Measurements from ENCODE around the gene LRMDA.

LRMDA gene

DNA sequence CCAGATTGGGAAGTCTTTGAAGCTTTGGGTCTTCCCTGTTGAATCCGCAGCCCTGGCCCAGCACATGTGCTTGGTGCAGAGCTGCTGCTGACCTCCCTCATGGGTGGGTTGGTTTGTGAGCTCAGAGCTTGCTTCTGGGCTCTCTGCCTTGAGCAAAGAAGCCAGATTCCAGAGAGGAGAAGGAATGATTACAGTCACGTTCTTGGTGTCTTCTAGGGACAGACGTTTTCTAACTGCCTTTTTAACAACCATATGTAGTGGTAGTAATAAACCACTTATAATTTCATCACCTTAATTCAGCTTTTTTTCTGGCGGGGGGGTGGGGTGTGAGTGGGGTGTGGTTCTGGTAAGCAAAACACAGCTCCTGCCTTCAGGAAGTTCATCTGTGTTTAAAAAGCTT is 39.5 kb downstream of the LRMDA start:
- DNase-seq (ENCODE audit: low read depth in 2 of 2, low spot score in 1 of 2), result no peak

DNA sequence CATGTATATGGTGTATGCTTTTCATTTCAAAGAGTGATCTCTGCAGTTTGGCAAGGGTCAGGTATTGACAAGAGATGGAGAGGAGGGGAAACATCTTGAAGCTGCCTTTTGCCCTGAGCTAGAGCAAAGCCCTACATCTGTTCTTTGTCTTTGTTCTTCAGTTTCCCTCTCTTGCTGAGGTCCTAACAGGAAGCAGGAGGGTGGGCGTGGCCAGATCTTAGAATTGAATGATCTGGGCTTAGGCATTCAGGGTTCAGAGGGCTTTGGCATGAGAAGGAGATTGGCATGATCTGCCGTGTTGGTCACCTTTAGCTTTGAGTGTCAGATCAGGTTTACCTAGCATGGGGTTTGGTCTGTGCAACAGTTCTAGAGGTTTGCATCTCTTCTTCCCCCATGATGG is 41.3 kb downstream of the LRMDA start:
- DNase-seq (ENCODE audit: low read depth in 2 of 2, low spot score in 1 of 2), result no peak

DNA sequence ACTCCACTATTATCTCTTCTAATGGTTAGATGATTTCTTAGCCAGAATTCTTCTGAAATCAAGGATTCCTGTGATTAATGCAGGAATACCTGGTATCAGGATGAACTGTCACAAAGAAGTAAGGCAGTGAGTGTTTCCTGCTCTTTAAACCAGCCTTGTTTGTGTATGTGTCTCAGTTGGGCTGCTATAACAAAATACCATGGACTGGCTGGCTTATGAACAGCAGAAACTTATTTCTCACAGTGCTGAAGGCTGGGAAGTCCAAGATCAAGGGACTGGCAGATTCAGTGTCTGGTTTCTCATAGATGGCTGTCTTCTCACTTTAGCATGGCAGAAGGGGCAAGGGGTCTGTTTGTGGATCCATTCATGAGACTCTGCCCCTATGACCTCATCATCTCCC is 42.7 kb downstream of the LRMDA start:
- no peak for DNase-seq (ENCODE audit: low read depth in 2 of 2, low spot score in 1 of 2)

DNA sequence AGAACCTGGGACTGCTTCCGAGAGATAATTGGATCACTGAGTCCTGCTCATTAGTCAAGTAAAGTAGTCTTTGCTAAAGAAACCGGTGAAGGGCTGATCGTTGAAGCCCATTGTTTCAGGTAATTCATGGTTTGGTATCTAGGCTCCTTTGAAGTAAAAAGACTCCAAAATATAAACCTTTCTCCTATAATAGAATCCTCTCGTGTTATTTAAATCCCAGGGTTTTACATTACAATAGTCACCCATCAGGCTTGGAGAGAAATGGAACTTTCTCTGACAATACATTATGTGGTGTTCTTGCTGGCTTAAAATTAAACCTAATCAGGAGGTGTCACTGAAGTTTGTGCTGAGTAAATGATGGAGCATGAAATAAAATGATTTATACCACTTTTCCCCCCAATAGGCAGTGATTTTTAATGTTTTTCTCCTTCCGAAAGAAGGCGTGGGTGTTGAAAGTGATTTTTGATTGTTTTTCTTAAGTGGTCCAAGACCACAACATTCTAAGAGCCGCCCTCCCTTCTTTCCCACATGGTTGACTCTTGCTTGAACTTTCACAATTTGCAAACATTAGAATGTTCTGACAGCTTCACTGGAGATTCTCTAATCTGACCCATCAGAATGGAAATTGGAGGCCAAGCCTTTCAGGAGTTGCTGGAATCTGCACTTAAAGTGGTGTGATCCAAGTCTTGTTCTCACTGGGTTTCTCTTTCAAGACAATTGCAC is 44.2 kb downstream of the LRMDA start:
- no peak for DNase-seq (ENCODE audit: low read depth in 2 of 2, low spot score in 1 of 2)

DNA sequence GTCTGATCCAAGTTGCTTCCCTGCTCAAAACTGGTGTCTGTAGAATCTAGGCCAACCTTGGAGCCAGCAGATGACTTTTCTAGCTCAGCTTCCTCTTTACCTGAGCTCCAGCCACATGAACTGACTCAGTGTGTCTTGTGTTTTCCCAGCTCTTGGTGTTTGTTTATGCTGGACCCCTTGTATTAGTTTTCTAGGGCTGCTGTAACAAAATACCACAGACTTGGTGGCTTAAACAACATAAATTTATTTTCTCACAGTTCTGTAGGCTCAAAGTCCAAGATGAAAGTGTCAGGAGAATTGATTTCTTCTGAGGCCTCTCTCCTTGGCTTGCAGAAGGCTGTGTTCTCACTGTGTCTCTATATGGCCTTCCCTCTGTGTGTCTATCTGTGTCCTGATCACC is 45.1 kb downstream of the LRMDA start:
- no peak for DNase-seq (ENCODE audit: low read depth in 2 of 2, low spot score in 1 of 2)

DNA sequence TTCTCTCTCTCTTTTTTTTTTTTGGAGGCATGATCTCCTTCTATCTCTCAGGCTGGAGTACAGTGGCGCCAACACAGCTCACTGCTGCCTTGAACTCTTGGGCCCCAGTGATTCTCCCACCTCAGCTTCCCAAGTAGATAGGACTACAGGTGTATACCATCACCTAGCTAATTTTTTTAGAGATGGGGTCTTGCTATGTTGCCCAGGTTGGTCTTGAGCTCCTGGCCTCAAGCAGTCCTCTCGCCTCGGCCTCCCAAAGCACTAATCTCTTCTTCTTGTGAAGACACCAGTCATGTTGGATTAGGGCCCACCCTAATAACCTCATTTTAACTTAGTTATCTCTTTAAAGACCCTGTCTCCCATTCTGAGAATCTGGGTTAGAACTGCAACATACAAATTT is 45.6 kb downstream of the LRMDA start:
- no peak for DNase-seq (ENCODE audit: low read depth in 2 of 2, low spot score in 1 of 2)

DNA sequence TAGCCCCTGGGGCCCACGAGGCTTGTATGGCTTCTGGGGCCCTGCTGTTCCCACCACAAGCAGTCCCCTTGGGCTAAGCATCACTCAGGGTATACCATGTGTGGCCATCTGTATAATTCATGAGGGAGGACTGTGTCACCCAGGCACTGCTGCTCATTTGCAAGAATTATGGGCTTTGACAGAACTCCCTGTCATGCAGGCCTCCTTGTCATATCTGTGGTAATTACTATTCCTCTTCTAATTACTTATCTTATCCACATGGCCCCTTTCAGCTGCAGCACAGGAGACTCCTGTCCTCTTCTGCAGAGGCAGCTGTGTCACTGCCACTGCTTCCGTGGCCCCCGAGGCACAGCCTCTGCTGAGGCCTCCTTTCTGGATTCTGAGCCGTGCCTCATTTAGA is 46.3 kb downstream of the LRMDA start:
- no peak for DNase-seq (ENCODE audit: low read depth in 2 of 2, low spot score in 1 of 2)

DNA sequence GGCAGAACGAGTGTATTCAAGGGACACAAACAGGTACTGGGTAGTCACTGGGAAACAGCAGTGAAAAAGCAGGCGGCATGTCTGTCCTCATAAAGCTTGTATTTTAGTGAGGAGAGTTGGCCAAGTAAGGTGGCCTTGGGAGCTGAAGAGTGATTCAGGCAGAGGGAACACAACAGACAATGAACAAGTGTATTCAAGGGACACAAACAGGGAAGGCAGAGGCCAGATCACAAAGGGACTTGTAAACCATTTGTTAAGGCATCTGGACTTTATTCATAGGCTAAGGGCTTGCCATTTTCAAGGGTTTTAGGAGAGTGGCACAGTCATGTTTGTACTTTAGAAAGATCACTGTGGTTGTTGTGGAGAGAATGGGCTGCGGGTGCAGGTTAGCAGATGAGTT is 49.0 kb downstream of the LRMDA start:
- DNase-seq (ENCODE audit: low read depth in 2 of 2, low spot score in 1 of 2), result no peak

DNA sequence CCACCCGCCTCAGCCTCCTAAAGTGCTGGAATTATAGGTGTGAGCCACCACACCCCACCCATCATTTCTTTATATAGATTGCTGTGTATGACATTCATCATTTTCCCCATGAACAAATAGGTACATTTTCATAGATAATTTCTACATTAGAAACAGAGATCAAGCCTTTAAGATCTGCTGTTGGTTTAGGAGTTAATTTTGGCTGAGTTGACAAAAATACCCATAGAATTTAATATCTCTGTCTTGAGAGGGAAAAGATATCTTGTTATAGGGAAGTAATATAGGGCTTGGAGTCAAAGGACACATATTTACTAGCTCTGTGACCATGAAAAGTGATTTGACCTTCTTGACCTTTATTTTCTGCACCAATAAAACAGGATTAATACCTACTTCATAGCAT is 51.8 kb downstream of the LRMDA start:
- no peak for DNase-seq (ENCODE audit: low read depth in 2 of 2, low spot score in 1 of 2)

DNA sequence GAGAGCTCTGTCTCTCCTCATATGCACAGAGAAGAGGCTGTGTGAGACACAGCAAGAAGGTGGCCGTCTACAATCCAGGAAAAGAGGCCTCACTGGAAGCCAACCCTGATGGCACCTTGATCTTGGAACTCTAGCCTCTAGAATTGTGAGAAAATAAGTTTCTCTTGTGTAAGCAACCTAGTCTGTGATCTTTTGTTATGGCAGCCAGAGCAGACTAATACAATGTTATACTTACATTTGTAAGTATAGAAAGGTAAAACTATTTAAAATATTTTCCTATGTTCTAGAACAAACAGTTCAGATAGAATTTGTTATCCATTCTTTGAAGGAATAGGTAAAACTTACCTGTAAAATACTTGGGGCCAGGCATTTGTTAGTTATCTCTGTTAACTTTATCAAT is 53.3 kb downstream of the LRMDA start:
- no peak for DNase-seq (ENCODE audit: low read depth in 2 of 2, low spot score in 1 of 2)

DNA sequence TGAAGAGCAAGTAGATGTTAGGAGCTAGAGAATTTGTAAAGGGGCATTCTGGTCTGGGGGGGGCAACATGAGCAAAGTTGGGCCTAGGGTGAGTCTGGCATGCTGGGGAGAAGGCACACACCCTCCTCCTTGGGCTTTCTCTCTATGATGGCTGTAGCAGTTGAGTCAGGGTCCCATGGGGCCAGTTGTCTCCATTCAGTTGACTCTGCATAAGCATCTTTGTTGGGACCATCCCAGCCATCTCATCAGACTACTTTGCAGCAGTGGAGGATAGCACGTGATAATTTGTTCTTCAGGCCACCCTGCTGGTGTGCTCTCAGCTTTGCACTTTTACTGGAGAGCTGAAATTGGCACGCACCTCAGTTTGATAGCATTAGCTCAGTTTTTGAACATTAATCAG is 55.2 kb downstream of the LRMDA start:
- DNase-seq (ENCODE audit: low read depth in 2 of 2, low spot score in 1 of 2), result no peak

DNA sequence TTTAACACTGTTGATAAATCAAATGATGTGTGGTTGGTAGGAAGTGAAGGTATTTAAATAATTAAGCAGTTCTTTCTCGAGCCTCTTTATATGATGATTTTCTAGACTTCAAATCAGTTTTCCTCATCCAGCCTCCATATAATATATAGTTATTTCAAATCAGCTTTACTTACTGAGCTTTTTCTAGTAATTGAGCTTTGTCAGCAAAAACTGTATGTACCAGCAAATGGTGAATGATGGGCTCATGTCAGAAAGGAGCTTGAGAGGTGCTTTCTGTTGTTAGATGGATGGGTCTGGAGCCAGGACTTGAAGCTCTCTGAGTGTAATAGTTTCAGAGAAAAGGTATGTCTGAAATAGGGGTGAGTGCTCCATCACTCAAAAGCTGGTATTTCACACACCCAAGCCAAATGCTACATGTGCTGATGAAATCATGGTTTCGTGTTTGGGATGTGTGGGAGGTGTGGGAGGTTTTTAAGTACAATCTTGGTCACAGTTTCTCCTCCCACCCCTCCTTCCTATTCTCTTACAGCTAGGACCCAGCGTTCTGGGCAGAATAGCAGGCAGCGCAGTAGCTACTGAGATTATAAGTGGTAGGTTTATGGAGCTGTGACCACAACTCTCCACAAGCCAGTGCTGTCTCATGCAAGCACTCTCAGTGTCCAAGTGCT is 55.8 kb downstream of the LRMDA start:
- DNase-seq (ENCODE audit: low read depth in 2 of 2, low spot score in 1 of 2), result no peak

DNA sequence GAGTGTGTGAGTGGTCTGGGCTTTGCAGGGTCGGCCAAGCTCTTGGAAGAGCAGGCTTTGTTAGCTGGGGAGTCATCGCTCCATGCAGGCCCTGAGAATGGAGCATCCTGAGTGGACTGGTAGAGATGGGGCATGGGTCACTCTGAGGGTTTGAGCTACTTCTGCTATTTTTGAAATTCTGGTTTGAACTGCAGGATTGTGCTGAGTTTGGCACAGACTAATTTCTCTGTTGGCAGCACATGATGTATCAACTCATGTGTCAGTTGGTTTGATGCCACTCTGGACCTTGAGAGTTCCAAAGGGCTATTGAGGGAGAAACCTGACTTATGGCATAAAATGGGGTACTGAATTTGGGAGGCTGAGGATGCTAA is 56.3 kb downstream of the LRMDA start:
- no peak for DNase-seq (ENCODE audit: low read depth in 2 of 2, low spot score in 1 of 2)

DNA sequence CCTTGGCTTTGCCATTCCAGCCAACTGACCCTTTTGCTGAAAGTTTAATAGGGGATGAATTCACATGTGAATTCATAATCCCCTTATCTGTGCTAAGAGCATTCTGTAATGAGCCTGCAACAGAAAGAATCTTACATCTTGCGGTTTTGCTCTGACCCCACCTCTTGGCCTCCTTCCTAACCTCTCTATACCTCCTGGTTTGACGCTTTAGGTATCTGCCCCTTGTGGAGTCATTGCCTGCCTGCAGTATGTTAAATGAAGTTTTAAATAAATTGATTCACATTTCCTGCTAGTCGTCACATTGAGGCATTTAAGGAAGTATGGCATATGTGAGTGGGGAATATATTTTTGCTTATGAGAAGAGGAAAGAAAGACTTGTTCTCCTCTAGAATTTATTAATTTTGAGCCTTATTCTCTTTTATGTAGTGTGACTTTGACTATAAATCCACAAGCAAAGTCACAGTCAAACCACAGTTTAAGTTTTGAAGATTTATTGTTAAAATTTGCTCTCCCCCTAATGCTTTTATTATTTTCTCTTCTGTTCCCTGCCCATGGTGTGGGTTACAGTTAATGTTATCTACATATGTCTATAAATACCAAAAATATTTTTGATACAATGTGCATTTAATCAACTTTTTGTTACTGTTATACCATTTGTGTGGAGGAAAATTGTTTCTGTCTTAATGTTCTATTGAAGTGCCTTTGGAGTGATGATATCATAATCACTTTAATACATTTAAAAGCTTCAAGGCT is 60.9 kb downstream of the LRMDA start:
- DNase-seq (ENCODE audit: low read depth in 2 of 2, low spot score in 1 of 2), result no peak

DNA sequence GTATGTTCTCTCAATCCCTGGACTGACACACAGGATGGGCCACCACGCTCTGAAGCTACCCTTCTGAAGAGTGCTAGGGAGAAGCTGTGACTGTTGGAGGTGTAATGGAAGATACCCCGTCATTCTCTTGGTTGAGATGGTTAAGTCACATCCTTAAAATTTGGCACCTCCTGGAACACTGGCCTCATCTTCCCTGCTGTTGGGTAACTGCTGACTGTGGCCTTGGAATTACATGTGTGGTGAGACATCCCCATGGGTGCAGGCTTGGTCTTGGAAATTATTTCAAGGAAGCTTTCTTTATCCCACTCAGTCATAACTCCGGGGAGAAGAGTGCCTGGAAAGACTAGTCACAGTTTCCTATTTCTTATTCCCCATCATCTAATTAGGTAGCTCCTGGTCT is 62.0 kb downstream of the LRMDA start:
- no peak for DNase-seq (ENCODE audit: low read depth in 2 of 2, low spot score in 1 of 2)

DNA sequence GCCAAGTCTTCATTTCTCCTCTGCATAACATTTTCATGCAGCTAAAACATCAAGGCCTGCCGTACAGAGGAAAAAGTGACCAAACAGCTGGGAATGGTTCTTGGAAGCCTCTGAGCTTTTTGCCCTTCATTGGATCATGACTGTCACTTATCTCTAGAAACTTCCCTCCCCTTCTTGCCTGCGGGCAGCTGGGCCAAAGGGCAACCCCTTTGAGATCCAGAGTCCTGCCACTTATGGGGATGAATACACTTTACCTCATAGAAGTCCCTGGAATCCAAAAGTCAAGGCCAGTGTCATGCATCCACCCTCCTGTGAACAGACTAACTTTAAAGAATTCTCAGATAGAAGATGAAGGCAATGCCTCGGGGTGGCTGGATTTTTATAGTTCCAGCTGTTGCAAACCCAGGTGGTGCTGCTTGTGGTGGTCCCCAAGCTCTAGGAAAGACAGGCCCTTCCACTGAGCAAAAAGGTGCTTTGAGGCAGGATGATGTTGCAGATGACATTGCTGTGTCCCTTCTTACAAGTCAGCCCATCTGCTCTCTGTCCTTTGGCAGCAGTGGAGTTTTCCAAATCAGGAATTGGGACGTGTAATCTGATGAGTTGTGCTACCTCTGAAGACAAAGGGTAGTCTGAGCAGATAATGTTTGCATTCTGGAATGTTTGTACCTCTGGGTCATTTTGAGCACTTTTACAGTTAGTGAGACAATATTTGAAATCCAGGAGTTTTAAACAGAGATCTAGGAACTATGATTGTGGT is 64.2 kb downstream of the LRMDA start:
- no peak for DNase-seq (ENCODE audit: low read depth in 2 of 2, low spot score in 1 of 2)

DNA sequence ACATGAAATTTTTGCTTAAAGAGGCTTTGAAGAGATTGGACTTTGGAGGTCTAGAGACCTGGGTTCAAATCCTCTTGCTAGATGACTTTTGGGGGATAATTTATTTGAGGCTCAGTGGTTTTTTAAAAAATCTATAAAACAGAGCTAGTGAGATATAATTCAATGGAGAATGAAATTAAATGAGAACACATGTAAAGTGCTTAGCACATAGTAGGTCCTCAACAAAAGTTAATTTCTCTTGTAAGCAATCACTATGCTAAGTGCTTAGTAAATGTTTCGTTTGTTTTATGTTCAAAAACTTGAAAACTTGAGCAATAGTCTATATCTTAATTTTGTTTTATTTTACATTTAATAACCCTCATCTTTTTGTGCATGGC is 64.8 kb downstream of the LRMDA start:
- no peak for DNase-seq (ENCODE audit: low read depth in 2 of 2, low spot score in 1 of 2)

DNA sequence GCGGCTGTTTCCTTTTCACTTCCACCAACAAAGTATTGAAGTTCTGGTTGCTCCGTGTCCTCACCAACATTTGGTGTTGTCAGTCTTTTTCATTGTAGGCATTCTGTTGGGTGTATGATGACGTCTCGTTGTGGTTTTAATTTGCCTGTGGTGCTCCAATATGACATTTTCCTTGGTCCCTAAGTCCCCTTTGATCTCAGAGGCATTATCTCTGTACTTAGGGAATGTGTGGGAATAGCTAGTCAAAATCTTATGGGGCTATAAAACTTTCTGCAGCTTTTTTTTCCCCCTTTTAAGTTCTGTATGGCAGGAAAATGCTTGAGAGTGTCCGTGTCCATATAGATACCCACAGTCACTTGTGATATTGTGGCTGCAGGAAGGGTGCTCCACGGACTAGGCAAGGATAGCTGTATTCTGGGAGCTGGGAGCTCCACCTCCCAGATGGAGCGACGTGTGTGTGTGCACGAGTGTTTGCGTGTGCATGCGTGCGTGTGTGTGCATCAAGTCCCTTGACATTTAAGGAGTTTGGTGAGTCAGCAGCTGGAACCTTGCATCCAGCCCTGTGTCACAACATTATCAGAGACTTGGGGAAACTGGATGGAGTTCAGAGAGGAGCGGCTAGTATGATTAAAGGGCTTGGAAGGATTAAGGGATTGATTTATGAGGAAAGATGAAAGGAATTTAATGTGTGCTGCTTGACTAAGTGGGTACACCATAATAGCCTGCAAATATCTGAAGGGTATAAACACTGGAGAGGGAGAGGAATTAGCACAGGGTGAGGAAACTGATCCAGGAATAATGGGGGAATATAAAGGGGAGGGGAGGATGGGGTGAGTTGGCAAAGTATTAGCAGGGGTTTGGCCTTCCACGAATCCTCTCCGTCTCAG is 66.8 kb downstream of the LRMDA start:
- DNase-seq (ENCODE audit: low read depth in 2 of 2, low spot score in 1 of 2), result no peak

DNA sequence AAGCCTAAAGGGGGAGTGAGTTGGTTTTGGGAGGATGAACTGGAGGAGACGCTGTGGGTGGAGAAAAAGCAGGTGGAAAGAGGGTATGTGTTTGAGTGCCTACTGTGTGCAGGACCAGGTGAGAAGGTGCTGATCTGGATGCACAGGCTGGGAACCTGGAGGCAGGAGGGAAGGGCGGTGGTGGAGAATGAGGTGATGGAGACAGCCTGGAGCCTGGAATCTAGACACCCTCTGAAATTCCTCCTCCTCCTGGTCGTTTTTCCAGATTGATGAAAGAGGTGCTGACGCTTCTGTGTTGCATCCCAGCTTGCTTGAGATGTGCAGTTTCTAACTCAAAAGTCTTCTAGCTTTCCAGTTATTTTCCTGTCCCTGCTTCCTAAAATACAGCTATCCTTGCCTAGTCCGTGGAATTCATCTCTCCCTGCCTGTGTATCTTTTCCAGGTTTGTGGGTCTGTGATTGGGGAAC is 67.5 kb downstream of the LRMDA start:
- no peak for DNase-seq (ENCODE audit: low read depth in 2 of 2, low spot score in 1 of 2)

DNA sequence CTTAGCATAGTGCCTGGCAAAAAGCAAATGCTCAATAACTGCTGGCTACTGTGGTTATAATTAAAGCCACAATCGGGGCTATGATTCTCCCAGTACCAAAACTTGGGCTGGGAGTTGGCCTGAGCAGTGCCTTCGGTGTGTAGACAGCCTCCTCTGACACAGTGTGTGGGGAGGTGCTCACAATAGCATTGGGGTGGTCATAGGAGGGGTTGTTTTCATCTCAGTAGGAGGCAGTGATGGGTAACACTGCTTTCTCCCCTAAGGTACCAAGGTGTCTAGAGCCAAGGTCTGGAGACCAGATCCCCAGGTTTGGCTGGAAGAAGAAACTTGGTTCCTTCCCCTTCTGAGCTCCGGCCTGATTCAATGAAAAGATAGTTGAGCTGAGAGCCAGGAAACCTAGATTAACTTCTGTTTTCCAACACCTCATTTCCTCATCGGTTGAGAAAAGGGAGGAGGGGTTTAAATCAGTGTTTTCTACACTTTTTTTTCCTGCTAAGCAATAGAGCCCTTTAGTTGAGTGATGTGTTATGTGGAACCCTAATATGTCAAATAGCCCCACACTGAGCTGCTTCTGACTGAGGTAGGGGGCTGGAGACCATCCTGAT is 68.2 kb downstream of the LRMDA start:
- DNase-seq (ENCODE audit: low read depth in 2 of 2, low spot score in 1 of 2), result no peak

Measured in stimulated activated CD8-positive, alpha-beta memory T cell treated with anti-CD3 and anti-CD28 coated beads, Interleukin-4, amount 100 ng/mL, for 1 hour (primary cell).